PC-3 (cell line): ENCODE data around the gene ACTN1. TPM values are rescaled to one million over a fixed set of nuclear protein-coding genes. Genes with fewer than 3 reads are reported as not detected.

Experiments used
- ATAC-seq: fragments of 200-7000 bp; cut with Tn5 transposase; 2 replicates; pipeline ENCODE4 v1.9.1; 2020; ENCODE audit warnings: mild to moderate bottlenecking, moderate library complexity
- BruUV-seq: library from RNA; stranded (reverse); fragments of 400-500 nt; replicated peaks from 2 replicates; lab custom pipeline; 2021; lab: Mats Ljungman, UMichigan
- CTCF ChIA-PET: fragments of 300-600 bp; sonication (Branson Sonifier 250); formaldehyde crosslinking; loops from one replicate; lab custom pipeline; 2022; ENCODE audit warnings: antibody characterized with exemption; lab: Charles Lee
- POLR2A ChIA-PET: fragments of 300-600 bp; sonication (Branson Sonifier 250); formaldehyde crosslinking; loops from one replicate; lab custom pipeline; 2022; ENCODE audit warnings: antibody characterized with exemption; ENCODE audit not compliant: unreplicated experiment; lab: Charles Lee
- DNase-seq: peaks from one replicate; pipeline ENCODE4 v3.0.0-alpha.2; 2015
- H2AFZ ChIP-seq: fragments of 300-600 bp; sonication (generic); 2 replicates; pipeline ENCODE4 v1.6.0; 2016; ENCODE audit warnings: antibody characterized with exemption, low read length
- H3F3A ChIP-seq: fragments of 300-600 bp; sonication (generic); one replicate; pipeline ENCODE4 v1.6.0; 2017; ENCODE audit warnings: antibody characterized with exemption, low read length, control low read depth, mild to moderate bottlenecking; ENCODE audit not compliant: unreplicated experiment
- H3K27ac ChIP-seq: fragments of 300-600 bp; sonication (generic); 2 replicates; pipeline ENCODE4 v1.5.1; 2016; ENCODE audit warnings: mild to moderate bottlenecking, low read length
- H3K27me3 ChIP-seq: fragments of 300-600 bp; sonication (generic); 2 replicates; pipeline ENCODE4 v1.6.1; 2016; ENCODE audit warnings: low read length, mixed read lengths
- H3K36me3 ChIP-seq: fragments of 300-600 bp; sonication (generic); 2 replicates; pipeline ENCODE4 v1.6.1; 2016; ENCODE audit warnings: low read depth, mixed run types, low read length, mixed read lengths
- H3K4me1 ChIP-seq: fragments of 300-600 bp; sonication (generic); 2 replicates; pipeline ENCODE4 v1.5.1; 2016; ENCODE audit warnings: low read length; ENCODE audit not compliant: insufficient read depth
- H3K4me2 ChIP-seq: fragments of 300-600 bp; sonication (generic); 2 replicates; pipeline ENCODE4 v1.6.0; 2016; ENCODE audit warnings: low read length
- H3K4me3 ChIP-seq: fragments of 300-600 bp; sonication (generic); 2 replicates; pipeline ENCODE4 v1.5.1; 2016; ENCODE audit warnings: mild to moderate bottlenecking, low read length, mixed read lengths
- H3K79me2 ChIP-seq: fragments of 300-600 bp; sonication (generic); 2 replicates; pipeline ENCODE4 v1.6.1; 2017; ENCODE audit warnings: low read length, mixed read lengths
- H3K9ac ChIP-seq: fragments of 300-600 bp; sonication (generic); 2 replicates; pipeline ENCODE4 v1.6.0; 2016; ENCODE audit warnings: mild to moderate bottlenecking, low read length
- H3K9me2 ChIP-seq: fragments of 300-600 bp; sonication (generic); replicated peaks from 2 replicates; pipeline ENCODE4 v1.6.1; 2016; ENCODE audit warnings: mixed run types, low read length, mixed read lengths
- H3K9me3 ChIP-seq: fragments of 300-600 bp; sonication (generic); 2 replicates; pipeline ENCODE4 v1.6.1; 2016; ENCODE audit warnings: low read length, mixed read lengths
- H4K20me1 ChIP-seq: fragments of 300-600 bp; sonication (generic); 2 replicates; pipeline ENCODE4 v1.6.1; 2016; ENCODE audit warnings: low read length, mixed read lengths
- CTCF ChIP-seq: fragments of 300-600 bp; sonication (generic); conservative IDR thresholded peaks from 2 replicates; pipeline ENCODE4 v1.5.1; 2017; ENCODE audit warnings: antibody characterized with exemption, low read depth, mild to moderate bottlenecking, low read length
- EZH2 ChIP-seq: fragments of 300-600 bp; sonication (generic); IDR thresholded peaks from one replicate; pipeline ENCODE4 v1.6.1; 2017; ENCODE audit warnings: antibody characterized with exemption, mild to moderate bottlenecking, low read length; ENCODE audit not compliant: unreplicated experiment
- EZH2phosphoT487 ChIP-seq: fragments of 300-600 bp; sonication (generic); IDR thresholded peaks from 2 replicates; pipeline ENCODE4 v1.6.1; 2018; ENCODE audit warnings: mild to moderate bottlenecking, antibody characterized with exemption, low read length, borderline replicate concordance
- intact Hi-C: fragments of 100-400 bp; cut with micrococcal nuclease; formaldehyde crosslinking; loops from 2 replicates; pipeline ENCODE4 v1.9.0; 2023
- total RNA-seq: library from RNA; depleted of rRNA; stranded (reverse); fragments of >200 nt; gene quantifications from 2 replicates; pipeline ENCODE4 v1.2.3, GENCODE V29; 2014

The ACTN1 gene
- total RNA-seq, 1 experiment from 2014 or later: 303 TPM

GRCh38 chr14:68932231-68932630, 46.9 kb downstream of the ACTN1 start:
- Histone ChIP-seq H3K36me3 (peaks cover 40% of the 10 kb centered on the region), H3K9me3 (no peaks in the 10 kb centered on the region), H3K4me2 (no peak overlapping the region), H4K20me1 (peaks cover 91% of the 10 kb centered on the region), H3K27ac (no peak overlapping the region), H3K9me2 (no peaks in the 10 kb centered on the region), H3K27me3 (no peaks in the 10 kb centered on the region), H2AFZ (no peak overlapping the region), H3K4me1 (no peaks in the 10 kb centered on the region), H3K4me3 (no peak overlapping the region), H3F3A (no peaks in the 10 kb centered on the region), H3K79me2 (peaks cover 100% of the 10 kb centered on the region), H3K9ac (no peak overlapping the region)
- DNase-seq (no peak), ATAC-seq (no peak)
- TF ChIP-seq EZH2 (no peak), EZH2phosphoT487 (no peak), CTCF (no peak)
- CTCF ChIA-PET: interaction anchor here (0.6 kb wide), 1 partner anchor 82 kb away, joined by 3 read pairs; no protein-coding TSS in a partner anchor
- POLR2A ChIA-PET: interaction anchor here (0.6 kb wide), 2 partner anchors 55 to 95 kb away, joined by 7 read pairs; no protein-coding TSS in a partner anchor
- intact Hi-C loops: no loop called here
- no TSS peak for BruUV-seq

GRCh38 chr14:68931474-68932051, 47.5 kb downstream of the ACTN1 start:
- Histone ChIP-seq H3K9me3 (no peaks in the 10 kb centered on the region), H2AFZ (no peak overlapping the region), H3K4me2 (no peak overlapping the region), H4K20me1 (peaks cover 91% of the 10 kb centered on the region), H3K9ac (no peak overlapping the region), H3K9me2 (no peaks in the 10 kb centered on the region), H3K27me3 (no peaks in the 10 kb centered on the region), H3K4me1 (no peaks in the 10 kb centered on the region), H3K4me3 (no peak overlapping the region), H3K27ac (no peak overlapping the region), H3F3A (no peaks in the 10 kb centered on the region), H3K36me3 (peaks cover 43% of the 10 kb centered on the region), H3K79me2 (peaks cover 100% of the 10 kb centered on the region)
- POLR2A ChIA-PET: interaction anchor here (0.6 kb wide), 2 partner anchors 55 to 96 kb away, joined by 7 read pairs; no protein-coding TSS in a partner anchor
- DNase-seq: no peak
- CTCF ChIA-PET: interaction anchor here (0.6 kb wide), 2 partner anchors 83 to 105 kb away, joined by 3 read pairs; no protein-coding TSS in a partner anchor
- no TSS peak for BruUV-seq
- ATAC-seq: no peak
- TF ChIP-seq EZH2 (no peak), CTCF (no peak), EZH2phosphoT487 (no peak)
- intact Hi-C loops: no loop called here

- H3K4me3 ChIP-seq: no peak overlapping the region
- H3K9ac ChIP-seq: no peak overlapping the region
- H3K4me2 ChIP-seq: no peak overlapping the region
- H4K20me1 ChIP-seq: peaks cover 91% of the 10 kb centered on the region
- intact Hi-C loops: no loop called here
- H3K9me3 ChIP-seq: no peaks in the 10 kb centered on the region
- no peak for DNase-seq
- POLR2A ChIA-PET: no interaction called here
- no TSS peak for BruUV-seq
- no peaks in the 10 kb centered on the region for H3K4me1 ChIP-seq
- no peaks in the 10 kb centered on the region for H3K9me2 ChIP-seq
- no peaks in the 10 kb centered on the region for H3F3A ChIP-seq
- no peaks in the 10 kb centered on the region for H3K27me3 ChIP-seq
- no peak overlapping the region for H2AFZ ChIP-seq
- TF ChIP-seq EZH2phosphoT487: no peak
- TF ChIP-seq EZH2: no peak
- TF ChIP-seq CTCF: no peak
- H3K27ac ChIP-seq: no peak overlapping the region
- H3K36me3 ChIP-seq: peaks cover 43% of the 10 kb centered on the region
- ATAC-seq: no peak
- CTCF ChIA-PET: interaction anchor here (0.6 kb wide), 1 partner anchor 105 kb away, joined by 3 read pairs; no protein-coding TSS in a partner anchor
- H3K79me2 ChIP-seq: peaks cover 100% of the 10 kb centered on the region
Measured at GRCh38 chr14:68931063-68931462, 48.0 kb downstream of the ACTN1 start.
